Loucy (cell line): ENCODE data around the gene ZSCAN30.

ENCODE experiments used
- H2AFZ ChIP-seq: fragments of 200-600 bp; sonication (generic); 2 replicates; pipeline ENCODE4 v1.6.0; 2016; ENCODE audit warnings: antibody characterized with exemption, mild to moderate bottlenecking, low read length, moderate library complexity
- H3F3A ChIP-seq: fragments of 200-600 bp; 2 replicates; pipeline ENCODE4 v1.6.0; 2016; ENCODE audit warnings: antibody characterized with exemption, low read depth, mild to moderate bottlenecking
- H3K27me3 ChIP-seq: fragments of 200-600 bp; sonication (generic); 2 replicates; pipeline ENCODE4 v1.6.1; 2014; ENCODE audit warnings: low read length, mild to moderate bottlenecking; ENCODE audit not compliant: insufficient read depth, poor library complexity, severe bottlenecking
- H3K36me3 ChIP-seq: fragments of 200-600 bp; sonication (generic); 2 replicates; pipeline ENCODE4 v1.6.1; 2016; ENCODE audit warnings: low read length; ENCODE audit not compliant: insufficient read depth
- H3K4me1 ChIP-seq: fragments of 200-600 bp; sonication (generic); 2 replicates; pipeline ENCODE4 v1.5.1; 2014; ENCODE audit warnings: low read length, mild to moderate bottlenecking; ENCODE audit not compliant: insufficient read depth, poor library complexity, severe bottlenecking
- H3K4me2 ChIP-seq: fragments of 200-600 bp; sonication (generic); 2 replicates; pipeline ENCODE4 v1.6.0; 2014; ENCODE audit warnings: antibody characterized with exemption, low read length, low read depth, mild to moderate bottlenecking; ENCODE audit not compliant: poor library complexity, severe bottlenecking
- H3K4me3 ChIP-seq: fragments of 200-600 bp; sonication (generic); 2 replicates; pipeline ENCODE4 v1.5.1; 2014; ENCODE audit warnings: low read length, mild to moderate bottlenecking, mixed read lengths; ENCODE audit not compliant: poor library complexity, severe bottlenecking
- H3K79me2 ChIP-seq: fragments of 200-600 bp; sonication (generic); 2 replicates; pipeline ENCODE4 v1.6.1; 2014; ENCODE audit warnings: low read length; ENCODE audit not compliant: insufficient read depth
- H3K9ac ChIP-seq: fragments of 200-600 bp; sonication (generic); 2 replicates; pipeline ENCODE4 v1.6.0; 2014; ENCODE audit warnings: mild to moderate bottlenecking, low read depth, low read length, moderate library complexity; ENCODE audit not compliant: poor library complexity, severe bottlenecking
- H3K9me2 ChIP-seq: fragments of 200-600 bp; sonication (generic); replicated peaks from 2 replicates; pipeline ENCODE4 v1.6.1; 2016; ENCODE audit warnings: low read depth, low read length, mixed read lengths
- H3K9me3 ChIP-seq: fragments of 200-600 bp; sonication (generic); 2 replicates; pipeline ENCODE4 v1.6.1; 2014; ENCODE audit warnings: mild to moderate bottlenecking, antibody characterized with exemption, low read length, low read depth; ENCODE audit not compliant: insufficient read depth
- H4K20me1 ChIP-seq: fragments of 200-600 bp; sonication (generic); 2 replicates; pipeline ENCODE4 v1.6.0; 2014; ENCODE audit warnings: antibody characterized with exemption, low read length, mild to moderate bottlenecking; ENCODE audit not compliant: insufficient read depth, poor library complexity, severe bottlenecking
- CTCF ChIP-seq: fragments of 200-600 bp; sonication (generic); conservative IDR thresholded peaks from 2 replicates; pipeline ENCODE4 v1.5.1; 2014; ENCODE audit warnings: mild to moderate bottlenecking, antibody characterized with exemption, low read length
- EZH2phosphoT487 ChIP-seq: fragments of 200-600 bp; IDR thresholded peaks from 2 replicates; pipeline ENCODE4 v1.6.1; 2018; ENCODE audit warnings: antibody characterized with exemption, mild to moderate bottlenecking, moderate library complexity, borderline replicate concordance

Gene ZSCAN30

GRCh38 chr18:35247412-35248249, 42.4 kb downstream of the ZSCAN30 start:
- Histone ChIP-seq H2AFZ (no peak overlapping the region), H3K79me2 (peaks cover 2% of the 10 kb centered on the region; the same call in 1 of the 2 replicates), H3K9me3 (peaks cover 4% of the 10 kb centered on the region; the same call in 1 of the 2 replicates), H4K20me1 (no peaks in the 10 kb centered on the region), H3K36me3 (peaks cover 48% of the 10 kb centered on the region), H3K4me2 (no peak overlapping the region), H3F3A (no peaks in the 10 kb centered on the region; the same call in 1 of the 2 replicates), H3K4me1 (peaks cover under 1% of the 10 kb centered on the region), H3K9ac (no peak overlapping the region), H3K27me3 (no peaks in the 10 kb centered on the region), H3K9me2 (no peaks in the 10 kb centered on the region), H3K4me3 (no peak overlapping the region)
- TF ChIP-seq EZH2phosphoT487 (no peak), CTCF (no peak)

- H3K9ac ChIP-seq: no peak overlapping the region
- H3F3A ChIP-seq: no peaks in the 10 kb centered on the region; the same call in 1 of the 2 replicates
- no peak overlapping the region for H2AFZ ChIP-seq
- no peak for TF ChIP-seq EZH2phosphoT487
- TF ChIP-seq CTCF: no peak
- H3K9me3 ChIP-seq: peaks cover 4% of the 10 kb centered on the region; the same call in 1 of the 2 replicates
- H3K9me2 ChIP-seq: no peaks in the 10 kb centered on the region
- peaks cover 48% of the 10 kb centered on the region for H3K36me3 ChIP-seq
- no peak overlapping the region for H3K4me2 ChIP-seq
- H3K4me1 ChIP-seq: peaks cover 9% of the 10 kb centered on the region
- no peaks in the 10 kb centered on the region for H3K27me3 ChIP-seq
- H3K4me3 ChIP-seq: no peak overlapping the region
- H4K20me1 ChIP-seq: no peaks in the 10 kb centered on the region
- peaks cover 10% of the 10 kb centered on the region for H3K79me2 ChIP-seq
Measured at GRCh38 chr18:35246831-35247230, 43.2 kb downstream of the ZSCAN30 start.

- Histone ChIP-seq H3K36me3 (peaks cover 48% of the 10 kb centered on the region), H3K4me1 (peaks cover 14% of the 10 kb centered on the region)
- no peak for TF ChIP-seq CTCF
- TF ChIP-seq EZH2phosphoT487: no peak
Measured at GRCh38 chr18:35245719-35246317, 44.2 kb downstream of the ZSCAN30 start.

More at GRCh38 chr18:35245719-35246317, 44.2 kb downstream of the ZSCAN30 start:
- Histone ChIP-seq H3F3A (no peaks in the 10 kb centered on the region; the same call in 1 of the 2 replicates), H3K4me2 (no peak overlapping the region), H3K9ac (no peak overlapping the region), H3K27me3 (no peaks in the 10 kb centered on the region), H3K9me3 (peaks cover 4% of the 10 kb centered on the region; the same call in 1 of the 2 replicates), H3K9me2 (no peaks in the 10 kb centered on the region), H3K79me2 (peaks cover 18% of the 10 kb centered on the region), H2AFZ (no peak overlapping the region), H3K4me3 (no peak overlapping the region), H4K20me1 (no peaks in the 10 kb centered on the region)
